ENCODE measurements around the gene ELAVL1.
"Not testable (repeated sequence)": the region's sequence is repeated elsewhere in the genome, so short reads cannot be mapped to it uniquely, and the experiment has no call there.

Gene ELAVL1

DNA sequence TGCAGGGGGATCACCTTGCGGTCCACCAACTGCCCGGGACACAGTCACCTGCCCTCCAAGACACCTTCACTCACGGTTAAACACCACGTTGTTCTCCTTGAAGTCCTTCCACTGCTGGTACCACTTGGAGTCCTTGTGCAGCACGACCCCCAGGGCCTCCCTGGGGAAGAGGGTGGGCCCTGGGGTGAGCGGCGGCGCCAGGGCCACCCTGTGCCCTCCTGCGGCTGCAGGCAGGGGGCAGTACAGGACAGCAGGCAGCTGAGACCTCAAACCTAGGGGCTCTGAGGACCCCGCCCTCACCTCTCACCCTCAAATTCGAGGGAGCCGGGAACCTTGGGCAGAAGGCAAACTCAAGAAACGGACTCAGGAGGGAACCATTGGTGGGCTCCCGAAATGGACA is 72.0 kb downstream of the ELAVL1 start:
- no peak for DNase-seq (ENCODE audit: low read depth)

DNA sequence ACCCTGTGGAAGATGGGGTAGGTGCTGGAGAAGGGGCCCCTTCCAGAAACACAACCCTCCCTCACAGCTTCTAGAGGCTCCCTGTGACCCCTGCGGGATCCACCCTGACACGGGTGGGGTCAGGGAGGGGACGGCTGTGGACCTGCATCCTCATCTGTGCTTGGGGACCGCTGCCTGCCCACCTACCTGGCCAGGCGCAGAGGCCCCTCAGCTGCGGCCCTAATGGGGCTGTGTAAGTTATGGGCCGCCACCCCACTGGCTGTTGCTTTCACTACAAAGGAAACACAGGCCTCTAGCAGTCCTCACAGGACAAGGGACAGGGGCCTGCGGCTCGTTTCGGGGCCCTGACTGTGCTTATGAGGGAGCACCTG is 72.5 kb downstream of the ELAVL1 start:
- DNase-seq (ENCODE audit: low read depth), result no peak

DNA sequence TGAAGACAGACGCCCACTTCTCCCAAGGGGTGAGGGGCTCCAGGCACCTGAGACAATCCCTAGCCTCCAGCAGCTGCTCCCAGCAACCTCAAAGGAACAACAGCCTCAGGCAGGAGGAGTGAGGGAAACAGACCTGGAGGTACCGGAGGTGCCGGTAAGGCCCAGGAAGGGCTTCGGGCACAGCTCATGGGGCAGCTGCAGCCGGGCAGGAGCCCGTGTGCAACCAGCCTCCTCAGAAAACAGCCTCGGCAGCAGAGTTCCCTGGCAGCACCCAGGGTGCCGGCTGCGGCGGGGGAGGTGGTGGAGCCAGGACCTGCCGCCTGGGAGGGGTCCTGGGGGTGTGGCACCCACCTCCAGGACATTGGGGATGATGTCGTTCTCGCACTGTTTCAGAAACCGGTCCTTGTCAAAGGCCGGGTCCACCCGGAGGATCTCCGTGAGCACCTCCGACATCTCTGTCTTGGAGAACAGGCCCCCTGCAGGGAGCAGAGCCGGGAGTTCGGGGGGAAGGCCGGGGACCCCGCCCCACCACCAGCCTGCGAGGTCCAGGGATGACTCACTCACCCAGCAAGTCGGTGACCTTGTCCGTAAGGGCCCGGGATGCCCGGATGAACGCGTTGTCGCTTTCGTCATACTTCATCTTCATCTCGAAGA is 73.0 kb downstream of the ELAVL1 start:
- no peak for DNase-seq (ENCODE audit: low read depth)

DNA sequence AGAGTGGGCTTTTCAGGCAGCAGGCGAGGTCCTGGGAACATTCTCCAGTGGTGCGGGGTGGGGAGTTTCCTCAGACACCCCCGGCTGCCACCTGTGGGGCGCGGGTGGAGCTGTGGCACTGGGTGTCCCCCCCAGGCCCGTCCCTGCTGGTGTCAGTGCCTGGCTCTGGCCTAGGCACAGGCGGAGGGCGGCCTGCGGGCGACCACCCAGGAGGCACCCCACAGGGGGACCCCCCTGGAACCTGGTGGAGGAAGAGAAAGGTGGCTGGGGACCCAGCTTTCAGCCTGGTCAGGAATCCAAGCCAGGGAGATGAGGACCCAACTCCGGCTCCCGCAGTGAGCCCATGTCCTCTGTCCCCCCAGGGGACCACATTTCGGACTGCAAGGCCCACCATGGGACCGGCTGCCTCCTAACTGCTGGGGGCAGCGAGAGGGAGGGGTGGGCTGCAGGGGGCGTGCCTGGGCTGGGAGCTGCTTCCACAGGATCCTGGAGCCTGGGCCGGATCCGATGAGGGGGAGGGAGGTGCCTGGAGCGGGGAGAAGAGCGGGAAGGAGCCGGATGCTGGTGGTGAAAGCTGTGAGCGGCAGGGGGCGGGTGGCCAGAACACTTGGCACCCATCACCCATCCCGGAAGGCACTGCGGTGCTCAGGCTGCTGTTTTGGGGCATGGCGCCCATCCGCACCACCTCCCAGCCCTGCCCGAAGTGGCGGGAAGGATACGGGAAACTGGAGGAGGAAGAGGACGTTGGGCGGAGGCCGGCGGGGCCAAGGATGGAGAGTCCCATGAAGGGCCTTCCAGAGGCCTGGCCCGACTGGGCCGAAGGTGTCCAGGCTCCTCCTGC is 74.0 kb downstream of the ELAVL1 start:
- no peak for DNase-seq (ENCODE audit: low read depth)

DNA sequence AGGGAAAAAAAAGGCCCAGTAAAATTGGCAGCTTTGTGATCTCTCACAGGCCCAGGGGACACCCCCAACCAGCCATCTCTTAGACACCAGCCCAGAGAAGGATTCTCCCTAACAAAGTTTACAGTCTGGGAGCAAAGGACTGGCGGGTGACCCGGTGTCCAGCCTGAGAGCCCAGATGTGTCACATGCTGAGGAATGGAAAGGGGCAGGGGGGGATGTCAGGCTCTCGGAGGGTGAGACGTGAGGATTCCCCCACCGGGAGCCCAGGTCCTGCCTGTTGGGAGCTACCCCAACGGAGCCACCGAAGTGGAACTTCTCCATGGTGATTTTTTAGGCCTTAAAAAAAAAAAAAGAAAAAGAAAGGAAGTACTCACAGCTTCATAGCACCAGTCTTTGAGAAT is 74.7 kb downstream of the ELAVL1 start:
- DNase-seq (ENCODE audit: low read depth), result no peak

DNA sequence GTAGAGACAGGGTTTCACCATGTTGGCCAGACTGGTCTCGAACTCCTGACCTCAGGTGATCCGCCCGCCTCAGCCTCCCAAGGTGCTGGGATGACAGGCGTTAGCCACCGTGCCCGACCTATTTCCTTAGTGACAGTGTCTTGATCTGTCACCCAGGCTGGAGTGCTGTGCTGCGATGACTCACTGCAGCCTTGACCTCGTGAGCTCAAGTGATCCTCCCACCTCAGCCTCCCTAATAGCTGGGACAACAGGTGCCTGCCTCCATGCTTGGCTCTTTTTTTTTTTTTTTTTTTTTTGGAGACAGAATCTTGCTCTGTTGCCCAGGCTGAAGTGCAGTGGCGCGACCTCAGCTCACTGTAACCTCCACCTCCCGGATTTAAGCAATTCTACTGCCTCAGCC is 75.4 kb downstream of the ELAVL1 start:
- DNase-seq (ENCODE audit: low read depth), result not testable (repeated sequence)

DNA sequence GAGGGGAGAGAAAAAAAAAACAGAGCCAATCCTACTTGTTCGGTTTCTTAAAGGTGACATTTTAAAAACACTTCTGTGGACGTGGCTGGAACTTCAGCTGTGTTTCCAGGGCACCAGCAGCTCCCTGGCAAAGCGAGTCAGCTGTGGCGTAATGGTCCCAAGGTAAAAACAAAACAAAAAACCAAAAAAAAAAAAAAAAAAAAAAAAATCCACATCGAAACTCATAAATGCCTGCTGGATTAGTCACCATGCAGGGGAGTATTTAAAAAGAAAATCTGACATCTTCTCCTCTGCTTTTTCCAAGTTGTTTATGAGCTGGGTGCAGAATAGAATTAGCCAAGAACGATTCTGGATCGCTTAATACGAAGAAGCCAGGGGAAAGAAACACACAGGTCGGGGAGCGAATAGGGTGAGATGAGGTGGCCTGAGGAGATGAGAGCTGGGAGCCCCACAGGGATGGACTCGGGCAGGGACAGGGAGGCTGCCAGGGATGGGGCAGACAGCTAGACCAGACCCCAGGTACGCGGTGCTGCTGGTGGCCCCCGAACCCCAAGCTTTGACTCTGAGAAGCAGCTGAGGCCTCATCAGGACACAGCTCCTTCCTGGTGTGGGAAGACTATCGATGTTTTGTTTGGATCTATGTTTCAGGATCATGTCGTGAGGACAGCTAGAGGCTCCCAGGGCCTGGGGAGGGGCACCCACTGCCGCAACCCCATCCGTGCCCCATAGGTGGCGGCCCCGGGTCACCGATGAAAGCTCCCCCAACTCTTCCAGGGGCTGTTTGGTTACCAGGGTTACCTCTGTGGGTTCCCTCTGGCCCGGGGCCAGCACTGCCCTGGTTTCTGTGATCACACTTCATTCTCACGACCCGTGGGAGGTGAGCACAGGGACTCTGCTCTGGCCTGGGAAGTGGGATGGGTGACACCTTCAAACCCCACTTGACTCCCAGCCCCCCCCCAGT is 76.4 kb downstream of the ELAVL1 start:
- peak; percentile 77 for DNase-seq (ENCODE audit: low read depth)

DNA sequence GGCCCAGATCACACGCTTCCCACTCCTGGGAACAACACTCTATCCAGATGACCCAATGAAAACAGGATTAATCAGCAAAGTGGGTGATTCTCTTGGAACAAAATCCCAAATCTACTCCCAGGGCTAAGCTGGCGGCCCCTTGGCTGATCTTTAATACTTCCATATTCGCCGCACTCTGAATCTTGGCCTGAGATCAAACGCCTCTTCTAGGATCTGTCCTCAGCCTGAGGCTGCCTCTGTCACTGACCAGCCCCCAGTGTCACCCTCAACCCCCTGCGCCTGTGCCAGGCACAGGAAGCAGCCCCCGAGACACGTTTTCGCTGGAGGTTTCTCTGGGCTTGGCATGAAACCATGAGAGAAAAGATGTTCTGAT is 77.1 kb downstream of the ELAVL1 start:
- no peak for DNase-seq (ENCODE audit: low read depth)

DNA sequence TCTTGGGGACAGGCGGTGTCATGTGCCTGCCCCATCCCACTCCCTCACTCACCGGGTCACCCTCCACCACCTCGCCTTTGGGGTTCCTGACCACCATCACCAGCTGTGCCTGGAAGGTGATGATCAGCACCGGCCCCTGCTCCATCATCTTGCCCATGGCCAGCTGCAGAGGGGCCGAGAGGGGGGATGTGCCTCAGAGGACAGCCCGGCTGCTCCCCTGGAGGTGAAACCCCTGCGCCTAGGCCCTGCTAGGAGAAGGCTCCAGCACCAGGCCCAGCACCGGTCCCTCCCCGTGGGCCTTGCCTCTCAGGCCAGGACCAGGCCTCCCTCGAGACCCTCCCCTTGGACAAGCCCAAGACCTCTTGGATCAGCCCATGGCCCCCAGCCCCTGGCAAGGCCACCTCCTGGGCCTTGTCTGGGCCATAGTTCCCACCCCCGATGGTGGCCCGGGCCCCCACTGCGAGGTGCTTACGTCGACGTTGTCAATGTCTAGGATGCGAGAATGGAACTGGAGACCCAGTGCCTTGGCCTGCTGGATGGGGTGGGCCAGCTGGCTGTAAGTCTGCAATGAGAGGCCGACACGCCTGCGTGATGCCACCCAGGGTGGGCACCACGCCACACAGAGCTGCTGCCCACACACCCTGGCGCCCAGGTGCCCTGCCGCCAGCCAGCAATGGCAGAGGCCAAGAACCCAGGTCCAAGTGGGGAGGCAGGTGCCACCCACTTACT is 77.7 kb downstream of the ELAVL1 start:
- no peak for DNase-seq (ENCODE audit: low read depth)

DNA sequence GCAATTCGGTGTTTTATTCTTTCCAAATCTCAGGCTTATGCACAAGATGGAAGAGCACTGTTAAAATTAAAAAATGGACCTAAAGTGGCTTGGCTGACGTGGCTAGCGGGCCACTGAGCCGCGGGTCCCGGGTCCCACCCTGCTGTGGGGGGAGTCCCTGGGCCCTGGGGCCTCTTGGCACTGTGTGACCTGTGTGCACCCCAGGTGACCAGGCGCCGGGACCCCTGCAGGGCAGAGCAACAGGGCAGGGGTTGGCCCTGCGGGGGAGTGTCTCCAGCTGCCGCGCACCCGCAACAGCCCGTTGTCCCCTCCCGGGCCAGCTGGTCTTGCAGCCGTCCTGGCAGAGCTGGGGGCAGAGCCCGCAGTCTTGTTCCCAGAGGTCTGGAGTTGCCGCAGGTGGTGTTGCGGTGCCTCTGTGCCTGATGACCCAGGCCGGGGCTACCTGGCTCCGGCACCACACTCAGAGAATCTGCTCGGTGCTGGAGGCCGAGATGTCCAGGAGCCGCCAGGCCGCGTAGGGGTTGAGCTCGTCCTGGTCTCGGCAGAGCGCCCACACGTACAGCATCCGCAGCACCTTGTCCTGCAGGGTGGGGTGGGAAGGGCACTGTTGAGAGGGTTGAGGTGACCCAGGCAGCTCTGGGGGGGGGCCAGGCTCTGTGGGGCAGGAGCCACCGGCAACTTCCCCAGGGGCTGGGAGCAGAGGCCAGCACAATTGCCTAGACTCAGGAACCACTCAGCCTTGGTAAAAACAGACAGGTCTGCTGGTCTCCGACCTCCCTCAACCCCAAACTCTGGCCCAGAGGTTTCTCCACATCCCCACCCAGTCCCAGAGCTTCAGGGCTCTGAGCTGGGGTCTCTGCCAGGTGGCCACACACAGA is 78.5 kb downstream of the ELAVL1 start:
- no peak for DNase-seq (ENCODE audit: low read depth)

DNA sequence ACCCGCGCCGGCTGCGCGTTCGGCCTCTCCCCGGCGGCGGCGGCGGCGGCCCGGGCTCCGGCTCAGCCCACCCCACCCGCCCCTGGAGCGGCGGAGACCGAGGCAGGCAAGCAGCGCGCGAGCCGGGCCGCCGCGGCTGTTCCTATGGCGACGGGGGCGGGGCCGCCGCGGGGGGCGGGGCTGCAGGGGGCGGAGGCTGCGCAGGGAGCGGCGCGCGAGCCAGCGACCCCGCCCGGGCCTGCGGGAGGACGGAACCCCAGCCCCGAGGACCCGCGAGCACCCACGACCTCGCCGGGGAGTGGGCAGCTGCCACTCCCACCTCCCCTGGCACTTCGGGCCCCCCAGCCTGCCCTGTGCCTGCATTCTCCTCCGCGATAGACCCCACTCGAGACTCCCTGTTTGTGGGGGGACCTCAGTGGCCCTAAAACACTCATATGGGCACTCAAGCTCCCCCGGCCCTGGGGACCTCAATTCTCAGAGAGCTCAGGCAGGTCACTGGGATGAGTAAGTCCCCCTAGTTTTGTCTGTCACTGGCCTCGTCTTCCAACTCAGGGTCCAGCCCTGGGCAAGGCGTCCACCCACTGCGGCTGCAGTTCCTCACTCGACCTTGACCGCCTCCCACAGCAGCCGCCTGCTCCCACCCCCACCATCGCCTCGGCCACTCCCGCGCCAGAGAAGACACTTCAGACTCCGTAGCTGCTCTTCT is 79.3 kb downstream of the ELAVL1 start, which contains the start of gene CTXN1:
Gene CTXN1, minus strand, starts transcription at position 115 of the 706 bp plus-strand sequence. CDS start 597 bp downstream, outside the sequence.
- no peak for DNase-seq (ENCODE audit: low read depth)

DNA sequence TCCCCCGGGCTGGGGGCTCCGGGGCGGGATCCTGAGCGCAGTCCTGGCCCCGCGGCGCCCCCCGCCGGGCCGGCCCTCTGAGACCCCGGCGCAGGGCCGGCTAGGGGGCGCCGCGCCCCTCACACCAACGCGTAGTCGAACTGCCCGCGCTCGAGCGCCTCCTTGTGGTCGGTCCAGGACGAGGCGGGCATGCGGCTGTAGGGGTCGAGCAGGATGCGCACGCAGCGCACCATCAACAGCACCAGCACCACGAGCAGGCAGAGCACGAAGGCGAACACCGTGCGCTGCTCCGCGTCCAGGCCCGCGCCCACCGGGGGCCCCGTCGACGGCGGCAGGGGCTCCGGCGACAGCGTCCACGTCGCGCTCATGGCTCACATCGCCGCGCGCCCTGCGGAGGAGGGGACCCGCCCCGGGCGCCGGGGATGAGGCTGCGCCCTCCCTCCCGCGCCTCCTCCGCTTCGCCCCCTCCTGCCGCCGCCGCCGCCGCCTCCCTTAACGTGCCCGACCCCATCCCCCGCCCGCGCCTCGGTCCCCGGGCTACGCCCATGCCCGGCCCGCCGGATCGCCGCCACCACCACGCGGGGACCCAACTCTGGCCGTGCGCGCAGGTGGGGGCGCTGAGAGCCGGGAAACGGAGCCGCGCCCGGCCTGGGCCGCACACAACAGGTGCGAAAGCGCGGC is 80.1 kb downstream of the ELAVL1 start:
- DNase-seq (ENCODE audit: low read depth), result no peak

DNA sequence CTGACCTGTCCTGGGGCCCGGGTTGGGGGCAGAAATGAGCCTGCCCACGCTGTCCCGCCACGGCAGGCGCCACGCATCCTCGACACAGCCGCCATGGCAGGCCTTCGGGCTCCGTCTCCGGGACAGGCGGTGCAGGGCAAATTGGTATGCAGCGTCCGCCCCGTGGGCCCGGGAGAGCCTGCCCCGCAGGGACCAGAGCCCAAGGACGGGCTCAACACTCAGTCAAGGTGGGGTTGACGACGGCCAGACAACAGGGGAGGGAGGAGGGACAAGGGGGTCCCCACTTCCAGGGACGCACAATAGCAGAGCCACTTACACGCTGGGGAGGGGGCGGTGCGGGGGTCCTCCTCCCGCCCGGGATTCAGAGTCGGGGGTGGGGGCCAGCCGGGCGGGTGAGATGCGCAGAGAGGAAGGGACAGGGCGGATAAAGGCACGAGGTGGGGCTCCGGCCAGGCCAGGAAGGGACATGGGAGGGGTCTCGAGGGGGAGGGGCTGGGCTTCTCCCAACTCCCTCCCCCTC is 80.7 kb downstream of the ELAVL1 start:
- no peak for DNase-seq (ENCODE audit: low read depth)

DNA sequence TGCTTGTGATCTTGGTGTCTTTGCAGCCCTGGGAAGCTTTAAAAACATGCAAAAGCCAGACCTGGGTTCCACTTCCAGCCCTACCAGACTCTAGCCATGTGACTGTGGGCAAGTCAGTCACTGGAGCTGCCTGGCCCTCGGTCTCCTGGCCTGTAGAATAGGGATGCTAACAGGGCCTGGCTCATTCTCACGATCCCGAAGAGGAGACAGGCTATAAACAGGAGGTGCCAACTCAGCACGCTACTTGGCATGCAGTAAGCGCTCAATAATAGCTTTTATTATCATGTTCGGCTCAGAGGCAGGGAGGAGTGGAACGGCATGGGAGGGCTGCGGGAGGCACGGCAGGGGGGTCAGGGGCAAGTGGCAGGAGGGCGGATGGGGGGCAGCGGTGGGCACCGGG is 81.2 kb downstream of the ELAVL1 start:
- DNase-seq (ENCODE audit: low read depth), result no peak

DNA sequence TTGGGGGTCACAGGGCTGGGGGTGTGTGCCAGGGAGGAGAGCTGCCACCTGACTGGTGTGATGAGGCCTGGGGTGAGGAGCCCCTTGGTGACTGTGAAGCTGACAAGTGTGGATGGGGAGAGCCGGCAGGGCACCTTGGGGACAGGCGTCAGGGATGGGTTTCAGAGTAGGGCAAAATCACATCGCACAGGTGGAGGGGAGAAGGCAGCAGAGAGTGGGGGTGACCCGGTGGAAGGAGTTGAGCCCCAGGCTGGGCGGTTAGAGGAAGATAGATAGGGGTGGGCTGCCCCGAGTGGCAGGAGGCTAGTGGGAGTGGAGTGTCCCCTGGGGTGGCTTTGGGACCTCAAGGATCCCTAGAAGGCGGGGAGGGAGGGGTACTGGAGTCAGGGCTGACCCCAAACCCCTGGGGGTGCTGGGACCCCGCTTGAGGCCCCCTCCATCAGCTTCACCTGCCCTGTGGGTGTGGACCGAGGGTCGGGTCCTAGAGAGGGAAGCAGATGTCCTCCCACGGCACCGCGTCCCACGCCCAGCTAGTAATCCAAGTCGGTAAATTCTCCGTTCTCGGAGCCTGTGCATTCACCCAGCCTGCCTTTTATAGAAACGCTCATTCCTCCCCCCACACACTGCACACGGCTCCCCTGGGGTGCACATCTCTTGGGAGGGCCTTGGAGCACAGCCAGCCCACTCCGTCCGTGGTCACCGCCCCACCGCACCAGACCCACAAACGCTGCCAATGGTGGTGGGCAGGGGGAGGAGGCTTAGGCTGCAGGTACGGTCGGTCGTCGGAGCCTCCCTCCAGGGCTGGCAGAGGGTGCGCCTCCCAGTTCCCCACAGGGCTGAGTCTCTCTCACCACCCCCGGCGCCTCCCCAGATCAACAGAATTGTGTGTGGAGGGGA is 81.9 kb downstream of the ELAVL1 start:
- DNase-seq (ENCODE audit: low read depth), result no peak

DNA sequence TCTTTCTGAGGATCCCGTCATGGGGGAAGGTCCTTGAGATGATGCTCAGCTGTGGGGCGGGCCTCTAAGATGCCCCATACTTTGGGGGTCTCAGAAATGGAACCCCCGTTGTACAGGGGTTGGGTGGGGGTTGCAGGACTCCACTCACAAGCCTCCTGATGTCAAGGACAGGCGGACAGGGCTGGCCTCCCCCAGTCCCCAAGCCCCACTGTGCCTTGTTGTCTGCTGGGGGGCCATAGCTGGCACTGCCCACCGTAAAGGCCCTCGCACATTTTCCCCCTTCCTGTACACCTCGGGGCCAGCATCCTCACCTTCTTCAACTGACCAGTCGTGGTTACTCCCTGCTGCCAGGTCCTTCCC is 82.6 kb downstream of the ELAVL1 start:
- DNase-seq (ENCODE audit: low read depth), result no peak

DNA sequence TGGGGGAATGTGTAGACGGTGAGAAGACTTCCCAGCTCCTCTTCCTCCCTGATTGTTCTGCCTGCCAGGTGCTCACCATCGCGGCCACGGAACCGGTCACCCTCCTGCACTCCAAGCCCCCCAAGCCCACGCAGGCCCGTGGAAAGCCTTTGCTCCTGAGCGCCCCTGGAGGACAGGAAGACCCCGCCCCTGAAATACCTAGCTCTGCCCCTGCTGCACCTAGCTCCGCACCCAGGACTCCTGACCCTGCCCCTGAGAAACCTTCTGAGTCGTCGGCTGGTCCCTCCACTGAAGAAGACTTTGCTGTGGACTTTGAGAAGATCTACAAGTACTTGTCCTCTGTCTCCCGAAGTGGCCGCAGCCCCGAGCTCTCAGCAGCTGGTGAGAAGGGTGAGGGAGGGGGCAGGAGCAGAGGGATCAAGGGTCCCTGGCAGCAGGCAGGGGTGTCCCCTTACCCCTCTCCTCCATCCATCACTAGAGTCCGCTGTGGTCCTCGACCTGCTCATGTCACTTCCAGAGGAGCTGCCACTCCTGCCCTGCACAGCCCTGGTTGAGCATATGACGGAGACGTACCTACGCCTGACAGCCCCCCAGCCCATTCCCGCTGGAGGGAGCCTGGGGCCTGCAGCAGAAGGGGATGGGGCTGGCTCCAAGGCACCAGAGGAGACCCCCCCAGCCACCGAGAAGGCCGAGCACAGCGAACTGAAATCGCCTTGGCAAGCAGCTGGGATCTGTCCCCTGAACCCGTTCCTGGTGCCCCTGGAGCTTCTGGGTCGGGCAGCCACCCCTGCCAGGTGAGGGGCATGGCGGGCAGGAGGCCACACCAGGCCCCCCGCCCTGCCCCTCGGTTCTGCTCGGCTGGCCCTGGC is 83.2 kb downstream of the ELAVL1 start:
- DNase-seq (ENCODE audit: low read depth), result no peak

Measured in GM04503 (cell line).